ENCODE data around the gene FNIP1.
"Not testable (repeated sequence)": the region's sequence is repeated elsewhere in the genome, so short reads cannot be mapped to it uniquely, and the experiment has no call there.

FNIP1 gene

DNA sequence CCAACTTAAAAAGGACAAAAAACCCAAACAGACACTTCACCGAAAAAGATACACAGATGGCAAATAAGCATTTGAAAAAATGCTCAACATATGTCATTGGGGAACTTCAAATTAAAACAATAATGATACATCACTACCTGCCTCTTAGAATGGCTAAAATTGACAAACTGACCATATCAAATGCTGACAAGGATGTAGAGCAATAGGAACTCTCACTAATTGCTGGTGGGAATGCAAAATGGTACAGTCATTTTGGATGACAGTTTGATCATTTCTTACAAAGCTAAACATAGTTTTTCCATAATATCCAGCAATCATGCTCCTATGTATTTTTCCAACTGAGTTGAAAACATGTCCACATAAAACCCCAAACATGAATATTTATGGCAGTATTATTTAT lies 102.9 kb downstream of the FNIP1 start:
- DNase-seq (ENCODE audit: low read depth in 2 of 2, low spot score in 1 of 2): no peak

DNA sequence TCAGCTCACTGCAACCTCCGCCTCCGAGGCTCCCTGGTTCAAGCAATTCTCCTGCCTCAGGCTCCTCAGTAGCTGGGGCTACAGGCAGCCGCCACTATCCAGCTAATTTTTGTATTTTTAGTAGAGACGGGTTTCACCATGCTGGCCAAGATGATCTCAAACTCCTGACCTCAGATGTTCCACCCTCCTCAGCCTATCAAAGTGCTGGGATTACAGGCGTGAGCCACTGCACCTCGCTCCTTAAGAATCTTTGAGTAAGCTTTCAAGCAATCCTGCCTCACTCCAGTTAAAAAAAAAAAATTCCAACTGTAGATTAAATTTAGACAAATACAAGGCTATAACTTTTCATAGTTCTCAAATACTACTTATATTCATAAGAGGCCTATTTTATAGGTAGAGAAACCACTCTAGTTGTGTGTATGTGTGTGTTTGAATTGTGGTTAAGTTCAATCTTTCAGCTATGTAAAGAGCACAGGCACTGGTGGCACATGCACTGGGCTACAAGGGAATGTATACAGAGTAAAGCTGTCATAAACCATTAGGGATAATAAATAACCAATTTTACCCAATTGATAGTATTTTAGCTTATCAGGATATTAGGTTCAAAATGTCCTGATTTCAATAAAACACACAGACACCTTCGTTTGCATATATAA lies 111.2 kb downstream of the FNIP1 start:
- DNase-seq (ENCODE audit: low read depth in 2 of 2, low spot score in 1 of 2): no peak

DNA sequence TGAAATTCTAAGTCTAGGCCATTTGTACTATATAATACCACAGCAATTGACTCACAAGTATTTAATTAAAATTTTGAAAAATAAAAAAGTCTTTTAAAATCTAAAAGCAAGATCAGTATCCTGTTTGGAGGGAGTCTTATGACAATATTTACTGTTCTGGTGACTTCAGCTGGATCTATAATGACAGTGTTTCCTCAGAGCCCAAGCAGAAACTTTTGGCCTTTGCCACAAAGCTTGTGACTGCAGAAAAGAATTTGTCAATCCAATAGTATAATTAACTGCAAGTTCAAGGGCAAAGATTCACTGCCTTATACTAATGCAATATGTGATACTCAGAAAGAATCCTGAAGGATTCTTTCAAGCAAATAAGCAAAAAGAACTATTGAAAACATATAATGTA lies 112.2 kb downstream of the FNIP1 start:
- DNase-seq (ENCODE audit: low read depth in 2 of 2, low spot score in 1 of 2): no peak

DNA sequence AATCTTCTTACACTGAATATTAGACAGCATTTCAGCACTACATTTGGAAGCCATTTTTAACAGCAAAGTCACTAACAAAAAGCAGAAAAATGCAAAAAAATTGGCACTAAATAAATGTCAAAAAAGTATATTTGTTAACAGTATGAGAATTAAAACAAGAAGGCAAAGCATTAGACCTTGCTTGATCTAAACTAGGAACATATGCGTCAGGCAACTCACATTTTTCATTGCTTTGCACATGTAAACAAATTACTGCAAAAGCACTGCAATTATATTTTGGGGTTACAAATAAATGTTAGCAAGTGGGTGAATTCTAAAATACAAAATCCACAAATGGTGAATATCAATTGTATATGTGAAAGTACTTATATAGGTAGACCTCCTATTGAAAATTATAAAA lies 112.8 kb downstream of the FNIP1 start:
- DNase-seq (ENCODE audit: low read depth in 2 of 2, low spot score in 1 of 2): no peak

DNA sequence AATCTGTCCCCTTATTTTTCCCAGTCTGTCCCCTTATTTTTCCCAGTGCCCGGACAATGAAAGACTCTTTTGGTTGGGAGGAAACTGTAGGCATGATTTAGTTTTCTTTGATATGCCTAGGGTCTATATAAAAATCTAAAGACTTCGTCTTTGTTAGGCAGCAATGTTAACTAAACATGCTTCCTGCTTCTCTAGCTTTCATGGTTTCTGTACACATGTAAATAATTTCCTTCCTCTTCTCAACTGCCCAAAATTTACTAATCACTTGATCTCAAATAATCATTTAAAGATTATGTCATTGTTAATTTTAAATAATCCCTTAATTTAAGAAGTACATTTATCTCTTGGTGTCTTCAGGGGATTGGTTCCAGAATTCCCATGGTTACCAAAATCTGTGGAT lies 114.0 kb downstream of the FNIP1 start:
- no peak for DNase-seq (ENCODE audit: low read depth in 2 of 2, low spot score in 1 of 2)

DNA sequence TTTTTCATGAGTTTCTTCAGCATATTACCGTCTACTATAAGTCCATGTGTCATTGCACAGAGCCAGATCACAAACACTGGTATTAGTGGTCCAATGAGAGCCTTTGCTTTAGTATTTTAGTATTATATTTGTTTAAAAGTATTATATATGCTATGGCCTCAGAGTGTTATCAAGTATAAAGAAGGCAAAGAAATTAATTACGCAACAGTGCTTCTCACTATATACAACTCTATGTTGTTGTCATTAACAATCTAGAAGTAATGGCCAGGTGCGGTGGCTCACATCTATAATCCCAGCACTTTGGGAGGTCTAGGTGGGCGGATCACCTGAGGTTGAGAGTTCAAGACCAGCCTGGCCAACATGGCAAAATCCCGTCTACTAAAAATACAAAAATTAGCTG lies 114.6 kb downstream of the FNIP1 start:
- DNase-seq (ENCODE audit: low read depth in 2 of 2, low spot score in 1 of 2): no peak

DNA sequence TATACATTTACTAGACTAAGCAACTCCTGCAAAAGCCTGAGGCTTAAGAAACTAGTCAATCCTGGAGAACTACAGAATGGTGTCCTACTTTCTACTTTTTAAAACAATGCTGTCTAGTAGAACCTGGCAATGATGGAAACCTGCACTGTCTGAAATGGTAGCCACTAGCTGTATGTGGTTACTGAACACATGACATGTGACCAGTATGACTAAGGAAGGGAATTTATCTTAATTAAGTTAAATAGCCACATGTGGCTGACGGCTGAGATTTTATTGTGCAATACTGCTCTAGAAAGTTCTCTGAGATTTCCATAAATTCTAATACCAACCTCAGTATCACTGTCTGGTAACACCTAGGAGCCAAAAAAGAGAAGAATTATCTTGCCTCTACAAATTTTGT lies 116.9 kb downstream of the FNIP1 start:
- no peak for DNase-seq (ENCODE audit: low read depth in 2 of 2, low spot score in 1 of 2)

DNA sequence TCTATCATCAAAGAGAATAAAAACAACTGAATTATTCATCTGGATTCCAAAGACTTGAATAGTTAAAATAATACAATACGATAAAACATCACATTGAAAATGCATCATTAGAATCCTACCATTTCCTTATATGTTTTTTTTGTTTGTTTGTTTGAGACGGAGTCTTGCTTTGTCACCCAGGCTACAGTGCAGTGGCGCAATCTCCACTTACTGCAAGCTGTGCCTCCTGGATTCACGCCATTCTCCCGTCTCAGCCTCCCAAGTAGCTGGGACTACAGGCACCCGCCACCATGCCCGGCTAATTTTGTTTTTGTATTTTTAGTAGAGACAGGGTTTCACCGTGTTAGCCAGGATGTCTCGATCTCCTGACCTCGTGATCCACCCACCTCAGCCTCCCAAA lies 118.5 kb downstream of the FNIP1 start:
- DNase-seq (ENCODE audit: low read depth in 2 of 2, low spot score in 1 of 2): not testable (repeated sequence)

DNA sequence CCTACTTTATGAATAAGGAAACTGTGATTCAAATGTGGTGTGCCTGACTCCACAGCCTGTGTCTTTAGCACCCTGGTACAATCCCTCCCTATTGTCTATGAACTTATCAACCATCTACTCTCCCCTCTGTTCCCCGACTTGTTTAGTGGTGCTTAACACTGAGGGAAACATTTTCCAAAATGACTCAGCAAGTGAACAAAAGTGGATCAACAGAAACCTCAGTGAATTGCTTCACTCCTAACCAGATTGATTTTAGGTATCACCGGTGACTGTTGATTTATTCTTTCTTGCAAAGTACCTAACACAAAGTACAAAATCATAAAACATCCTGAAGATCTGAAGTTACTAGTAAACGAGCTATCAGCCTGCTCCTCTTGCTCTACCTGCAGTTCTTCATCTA lies 119.7 kb downstream of the FNIP1 start:
- DNase-seq (ENCODE audit: low read depth in 2 of 2, low spot score in 1 of 2): no peak

DNA sequence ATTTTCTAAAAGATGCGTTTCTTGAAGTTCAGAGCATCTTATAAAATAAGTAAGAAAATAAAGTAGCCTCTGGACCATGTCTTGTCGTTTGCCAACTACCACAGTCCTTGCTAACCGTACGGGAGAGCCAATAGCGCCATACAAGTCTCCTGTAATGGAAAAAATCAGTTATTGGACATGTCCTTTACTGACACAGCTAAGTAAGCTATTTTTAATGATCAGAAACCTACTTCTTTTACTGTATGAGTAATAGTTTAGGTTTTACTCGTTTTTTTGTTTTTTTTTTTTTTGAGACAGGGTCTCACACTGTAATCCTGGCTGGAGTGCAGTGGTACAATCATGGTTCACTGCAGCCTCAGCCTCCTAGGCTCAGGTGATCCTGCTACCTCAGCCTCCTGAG lies 124.0 kb downstream of the FNIP1 start:
- no peak for DNase-seq (ENCODE audit: low read depth in 2 of 2, low spot score in 1 of 2)

DNA sequence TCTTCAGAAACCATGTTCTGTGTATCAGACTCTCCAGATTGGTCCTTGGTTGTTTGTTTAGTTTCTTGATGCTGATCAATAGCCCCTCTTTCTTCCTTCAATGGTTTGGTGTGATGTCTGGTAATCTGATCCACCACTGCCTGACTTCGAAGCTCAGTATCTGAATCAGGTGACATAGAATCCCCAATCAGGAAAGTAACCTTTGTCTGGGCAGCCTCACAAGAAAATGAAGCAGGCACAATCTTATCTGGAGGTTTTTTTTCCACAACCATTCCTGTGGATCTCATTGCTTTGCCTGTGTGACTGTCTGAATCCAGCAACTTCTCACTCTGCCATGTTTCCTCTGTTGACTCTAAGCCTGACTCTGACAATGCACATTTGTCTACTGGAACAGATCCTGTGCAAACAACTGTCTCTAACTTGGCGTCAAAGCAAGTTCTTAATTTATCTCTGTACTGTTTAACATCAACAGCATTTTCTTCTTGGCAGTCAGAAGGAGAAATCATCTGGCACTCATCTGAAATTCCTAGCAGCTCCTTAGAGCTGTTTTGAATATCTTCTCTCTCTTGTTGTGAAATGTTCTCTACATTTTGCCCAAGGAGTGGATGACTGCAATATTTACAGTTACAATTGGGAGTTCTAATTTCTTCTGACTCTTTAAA lies 124.7 kb downstream of the FNIP1 start:
- no peak for DNase-seq (ENCODE audit: low read depth in 2 of 2, low spot score in 1 of 2)

DNA sequence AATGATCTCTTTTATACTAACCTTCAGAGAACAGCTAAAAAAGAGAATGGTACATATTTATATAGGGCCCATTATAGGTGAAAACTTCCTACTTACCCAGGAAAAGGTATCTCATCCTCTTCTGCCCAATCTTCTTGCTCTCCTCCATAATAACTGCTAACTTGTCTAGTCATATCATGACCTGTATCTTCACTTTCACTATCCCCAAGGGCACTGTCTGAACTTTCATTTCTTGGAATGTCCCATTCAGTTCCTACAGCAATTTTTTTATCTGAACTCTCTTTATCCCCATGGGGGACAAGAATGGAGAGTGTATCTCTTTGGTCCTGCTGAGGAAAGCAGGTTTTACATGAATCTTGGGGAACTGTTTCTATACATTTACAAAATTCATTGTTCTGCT lies 125.4 kb downstream of the FNIP1 start:
- DNase-seq (ENCODE audit: low read depth in 2 of 2, low spot score in 1 of 2): no peak

DNA sequence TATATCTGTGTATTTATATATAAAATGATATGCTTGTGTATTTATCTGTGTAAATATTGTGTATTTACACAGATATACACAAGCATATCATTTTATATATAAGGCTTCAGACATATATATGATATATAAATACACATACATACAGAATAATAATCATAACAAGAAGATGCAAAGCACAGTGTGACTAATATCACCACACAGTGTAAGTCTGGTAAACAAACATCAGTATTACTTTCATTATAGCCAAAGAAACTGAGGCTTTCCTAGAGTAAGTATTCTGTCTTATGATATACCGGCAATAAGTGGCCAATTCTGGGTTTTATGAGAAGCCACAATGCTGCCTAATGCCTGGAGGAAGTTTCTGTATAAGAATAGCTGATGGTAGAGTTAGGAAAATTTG lies 131.9 kb downstream of the FNIP1 start:
- DNase-seq (ENCODE audit: low read depth in 2 of 2, low spot score in 1 of 2): no peak

DNA sequence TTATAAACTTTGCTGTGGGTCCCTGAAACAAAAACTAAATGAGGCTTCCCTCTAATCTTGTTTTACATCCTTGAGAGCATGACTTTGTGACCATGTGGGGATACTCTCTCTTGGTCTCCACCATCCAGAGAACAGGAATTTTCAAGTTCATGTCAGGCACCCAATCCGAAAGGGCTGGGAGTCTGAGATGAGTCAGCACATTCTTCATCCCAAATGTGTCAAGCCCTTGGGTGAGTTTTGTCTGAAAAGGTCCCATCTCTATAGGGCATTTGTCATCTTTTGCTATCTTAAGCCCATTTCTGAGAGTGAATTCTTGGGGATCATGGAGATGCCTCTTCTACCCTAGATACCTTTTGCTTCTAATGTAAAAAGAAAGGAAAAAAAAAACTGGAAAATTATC lies 134.9 kb downstream of the FNIP1 start:
- DNase-seq (ENCODE audit: low read depth in 2 of 2, low spot score in 1 of 2): no peak

DNA sequence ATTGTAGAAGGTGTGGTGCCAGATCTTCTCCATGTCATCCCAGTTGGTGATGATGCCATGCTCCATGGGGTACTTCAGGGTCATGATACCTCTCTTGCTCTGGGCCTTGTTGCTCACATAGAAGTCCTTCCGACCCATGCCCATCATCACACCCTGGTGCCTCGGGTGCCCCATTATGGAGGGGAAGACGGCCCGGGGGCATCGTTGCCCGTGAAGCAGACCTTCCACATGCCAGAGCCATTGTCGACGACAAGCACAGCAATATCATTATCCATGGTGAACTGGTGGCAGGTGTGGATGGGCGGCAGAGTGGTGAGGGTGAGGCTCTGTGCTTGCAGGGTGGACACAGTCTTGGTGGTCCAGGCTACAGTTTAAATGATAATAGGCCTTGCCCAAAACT lies 137.0 kb downstream of the FNIP1 start:
- DNase-seq (ENCODE audit: low read depth in 2 of 2, low spot score in 1 of 2): no peak

DNA sequence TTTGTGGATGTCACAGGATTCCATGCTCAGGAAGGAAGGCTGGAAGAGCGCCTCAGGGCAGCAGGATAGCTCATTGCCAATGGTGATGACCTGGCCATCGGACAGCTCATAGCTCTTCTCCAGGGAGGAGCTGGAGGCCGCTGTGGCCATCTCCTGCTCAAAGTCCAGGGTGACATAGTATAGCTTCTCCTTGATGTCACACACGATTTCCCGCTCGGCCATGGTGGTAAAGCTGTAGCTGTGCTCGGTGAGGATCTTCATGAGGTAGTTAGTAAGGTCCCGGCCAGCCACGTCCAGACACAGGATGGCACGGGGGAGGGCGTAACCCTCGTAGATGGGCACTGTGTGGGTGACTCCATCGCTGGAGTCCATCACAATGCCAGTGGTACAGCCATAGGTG lies 137.5 kb downstream of the FNIP1 start:
- no peak for DNase-seq (ENCODE audit: low read depth in 2 of 2, low spot score in 1 of 2)

DNA sequence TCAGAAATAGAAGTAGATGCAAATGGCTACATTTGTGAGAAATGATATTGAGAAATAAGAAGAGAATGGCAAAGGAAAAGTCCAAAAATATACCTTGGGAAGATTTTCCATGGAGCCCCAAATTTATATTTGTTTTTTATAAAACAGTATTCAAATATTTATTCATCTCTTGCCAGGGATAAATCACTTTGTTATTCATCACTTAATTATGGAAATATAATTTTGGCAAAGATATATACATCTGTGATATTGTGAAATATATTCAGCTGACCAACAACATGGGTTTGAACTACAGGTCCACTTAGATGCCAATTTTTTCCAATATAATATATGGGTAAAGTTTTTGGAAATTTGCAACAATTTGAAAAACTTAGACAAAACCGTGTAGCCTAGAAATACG lies 142.0 kb downstream of the FNIP1 start:
- no peak for DNase-seq (ENCODE audit: low read depth in 2 of 2, low spot score in 1 of 2)

DNA sequence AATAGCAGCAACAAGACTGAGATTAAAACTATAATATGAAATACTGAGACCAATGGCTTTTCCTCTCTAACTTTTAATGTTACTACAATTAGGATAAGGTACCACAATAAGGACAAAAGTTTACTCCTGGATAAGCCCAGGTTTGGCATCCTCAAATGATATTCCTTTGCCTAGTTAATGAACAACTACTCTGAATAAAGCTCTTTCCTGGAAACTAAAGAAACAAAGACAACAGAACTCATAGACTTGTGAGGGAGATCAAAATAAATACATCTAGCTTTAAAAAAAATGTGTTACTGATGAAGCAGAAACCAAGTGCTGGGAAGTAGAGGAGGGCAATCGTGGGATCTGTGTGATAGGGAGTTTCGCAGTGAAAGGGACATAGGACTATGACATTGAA lies 142.5 kb downstream of the FNIP1 start:
- DNase-seq (ENCODE audit: low read depth in 2 of 2, low spot score in 1 of 2): no peak

DNA sequence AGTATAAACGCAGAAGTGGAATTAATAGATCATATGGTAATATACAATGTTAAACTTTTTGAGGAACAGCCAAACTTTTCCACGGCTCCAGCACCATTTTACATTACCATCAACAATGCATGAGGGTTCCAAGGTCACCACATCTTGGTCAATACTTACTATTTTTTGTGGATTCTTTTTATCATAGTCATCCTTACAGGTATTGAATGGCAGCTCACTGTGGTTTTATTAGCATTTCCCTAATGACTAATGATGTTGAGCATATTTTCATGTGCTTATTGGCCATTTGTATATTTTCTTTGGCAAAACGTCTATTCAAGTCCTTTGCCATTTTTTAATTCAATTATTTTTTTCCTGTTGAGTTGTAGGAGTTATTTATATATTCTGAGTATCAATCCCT lies 147.7 kb downstream of the FNIP1 start:
- no peak for DNase-seq (ENCODE audit: low read depth in 2 of 2, low spot score in 1 of 2)

DNA sequence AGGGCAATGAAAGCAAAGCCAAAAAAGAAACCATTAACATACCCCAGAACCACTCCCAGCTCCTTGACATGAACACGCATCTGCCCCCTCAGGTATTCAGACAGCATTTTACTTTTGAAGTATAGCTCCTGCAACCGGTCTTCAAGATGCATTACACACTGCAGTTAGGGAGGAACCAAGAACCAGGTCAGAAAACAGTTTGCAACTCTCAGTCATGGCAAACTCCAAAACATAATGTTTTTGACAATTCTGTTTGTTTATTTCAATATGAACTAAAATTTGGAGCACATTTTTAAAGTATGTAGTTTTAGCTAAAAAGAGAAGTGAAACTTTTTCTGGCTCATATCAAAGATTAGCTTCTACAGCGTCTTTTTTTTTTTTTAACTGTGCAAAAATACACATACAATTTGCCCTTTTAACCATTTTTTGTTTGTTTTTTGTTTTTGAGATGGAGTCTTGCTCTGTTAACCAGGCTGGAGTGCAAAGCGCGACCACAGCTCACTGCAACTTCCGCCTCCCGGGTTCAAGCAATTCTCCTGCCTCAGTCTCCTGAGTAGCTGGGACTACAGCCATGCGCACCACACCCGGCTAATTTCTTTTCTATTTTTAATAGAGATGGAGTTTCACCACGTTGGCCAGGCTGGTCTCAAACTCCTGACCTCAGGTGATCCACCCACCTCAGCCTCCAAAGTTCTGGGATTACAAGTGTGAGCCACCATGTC lies 149.6 kb downstream of the FNIP1 start:
- no peak for DNase-seq (ENCODE audit: low read depth in 2 of 2, low spot score in 1 of 2)

DNA sequence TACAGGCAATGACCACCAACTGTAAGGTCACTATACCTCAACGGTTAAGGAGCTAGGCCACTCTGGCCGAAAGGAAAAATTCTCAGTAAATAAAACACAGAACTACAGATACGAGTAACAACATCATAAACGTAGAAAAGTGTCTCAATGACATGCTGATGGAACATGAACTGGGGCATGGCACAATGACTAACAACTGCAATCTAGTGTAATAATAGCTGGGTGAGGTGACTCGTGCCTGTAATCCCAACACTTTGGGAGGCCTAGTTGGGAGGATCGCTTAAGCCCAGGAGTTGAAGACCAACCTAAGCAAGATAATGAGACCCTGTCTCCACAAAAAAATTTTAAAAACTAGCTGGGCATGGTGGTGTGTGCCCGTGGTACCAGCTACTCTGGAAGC lies 152.0 kb downstream of the FNIP1 start:
- no peak for DNase-seq (ENCODE audit: low read depth in 2 of 2, low spot score in 1 of 2)

DNA sequence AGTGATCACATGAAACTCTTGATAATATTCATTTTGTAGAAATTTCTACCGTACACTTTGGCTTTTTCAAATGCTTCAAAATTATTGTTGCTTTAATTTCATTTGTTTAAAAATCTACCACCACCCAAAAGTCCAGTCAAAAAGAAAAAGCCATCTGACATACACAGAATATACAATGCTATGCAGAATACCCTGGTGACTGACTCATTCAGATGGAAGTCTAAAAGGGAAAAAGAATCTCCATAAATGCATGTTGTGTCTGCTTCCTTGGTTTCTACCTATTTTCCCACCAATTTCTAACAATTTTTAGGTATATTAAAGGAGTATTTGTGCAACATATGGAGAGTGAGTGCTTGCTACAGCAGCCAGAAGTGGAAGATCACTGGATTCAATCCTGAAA lies 152.4 kb downstream of the FNIP1 start:
- no peak for DNase-seq (ENCODE audit: low read depth in 2 of 2, low spot score in 1 of 2)

DNA sequence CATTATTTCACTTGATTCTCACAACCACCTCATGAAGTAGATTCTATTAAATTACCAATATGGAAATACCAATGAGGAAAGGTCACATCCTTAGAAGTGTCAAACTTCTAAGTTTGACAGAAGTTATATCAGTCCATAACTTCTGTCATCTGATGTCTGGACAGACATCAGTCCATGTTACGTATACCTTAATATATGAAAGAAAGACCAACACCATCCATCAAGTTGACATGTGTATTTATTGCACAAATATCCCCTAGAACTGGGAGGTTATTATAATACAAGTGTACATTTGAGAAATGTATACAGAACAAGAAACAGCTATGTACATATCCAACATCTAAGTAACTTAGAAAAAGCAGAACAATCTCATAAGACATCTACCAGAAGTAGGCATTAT lies 155.3 kb downstream of the FNIP1 start:
- no peak for DNase-seq (ENCODE audit: low read depth in 2 of 2, low spot score in 1 of 2)

Data from stimulated activated CD8-positive, alpha-beta memory T cell treated with anti-CD3 and anti-CD28 coated beads, Interleukin-4, amount 100 ng/mL, for 4 hours (primary cell).